ENCODE data around the gene PTBP3. TPM values are rescaled to one million over a fixed set of nuclear protein-coding genes. Genes with fewer than 3 reads are reported as not detected.

PTBP3 gene, protein sequence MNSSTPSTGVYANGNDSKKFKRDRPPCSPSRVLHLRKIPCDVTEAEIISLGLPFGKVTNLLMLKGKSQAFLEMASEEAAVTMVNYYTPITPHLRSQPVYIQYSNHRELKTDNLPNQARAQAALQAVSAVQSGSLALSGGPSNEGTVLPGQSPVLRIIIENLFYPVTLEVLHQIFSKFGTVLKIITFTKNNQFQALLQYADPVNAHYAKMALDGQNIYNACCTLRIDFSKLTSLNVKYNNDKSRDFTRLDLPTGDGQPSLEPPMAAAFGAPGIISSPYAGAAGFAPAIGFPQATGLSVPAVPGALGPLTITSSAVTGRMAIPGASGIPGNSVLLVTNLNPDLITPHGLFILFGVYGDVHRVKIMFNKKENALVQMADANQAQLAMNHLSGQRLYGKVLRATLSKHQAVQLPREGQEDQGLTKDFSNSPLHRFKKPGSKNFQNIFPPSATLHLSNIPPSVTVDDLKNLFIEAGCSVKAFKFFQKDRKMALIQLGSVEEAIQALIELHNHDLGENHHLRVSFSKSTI
- 26.5 and 62.6 TPM in 2 replicates for total RNA-seq (2014; rRNA removed; shearing (Covaris generic))
- polyA plus RNA-seq (2016; fragmentation: Nextera tagmentation; extraction: Ambion mirVana) = 14.7 and 14.9 TPM in 2 replicates

DNA sequence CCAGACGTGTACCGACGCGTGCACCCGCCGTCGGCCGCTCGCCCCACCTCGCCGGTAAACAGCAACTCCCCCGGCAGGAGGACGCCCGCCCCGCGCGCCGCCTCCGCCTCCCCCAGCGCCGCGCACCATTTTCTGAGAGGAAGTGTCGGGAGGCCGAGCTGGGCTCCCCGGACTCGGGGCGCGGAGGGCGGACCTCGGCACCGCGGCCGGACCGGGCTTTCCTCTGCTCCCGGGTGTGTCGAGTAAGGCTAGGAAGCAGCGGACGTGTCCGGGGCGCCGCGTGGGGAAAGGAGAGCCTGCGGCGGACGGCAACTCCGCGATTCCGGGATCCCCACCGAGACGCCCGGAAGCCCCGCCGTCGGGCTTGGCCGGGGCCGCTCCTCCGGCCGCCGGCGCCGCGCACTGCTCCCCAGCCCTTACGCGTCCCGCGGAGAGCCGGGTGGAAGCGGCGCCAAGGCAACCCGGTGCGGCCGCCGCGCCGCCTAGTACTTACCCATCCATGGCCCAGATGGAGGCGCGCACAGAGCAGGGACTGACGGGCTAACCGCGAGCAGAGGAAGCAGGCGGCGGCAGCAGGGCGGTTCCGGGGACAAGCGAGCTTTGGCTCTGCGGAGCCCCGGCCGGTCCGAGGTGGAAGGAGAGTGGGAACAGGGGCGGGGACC lies at the start of gene PTBP3:
PTBP3 (minus strand) TSS at position 643 of the 662 bp plus-strand sequence. CDS start 35,754 bp downstream, outside the sequence.
- Histone ChIP-seq H3F3A (ENCODE audit: insufficient read depth) (peaks cover 32% of the 10 kb centered on the region), H3K9me3 (ENCODE audit: low read depth) (no peaks in the 10 kb centered on the region), H3K36me3 (ENCODE audit: low read depth) (no peaks in the 10 kb centered on the region), H3K9ac (peak within 1 kb of the TSS; percentile 90), H3K79me2 (ENCODE audit: insufficient read depth) (peaks cover 47% of the 10 kb centered on the region), H3K9me2 (ENCODE audit: insufficient read depth) (no peaks in the 10 kb centered on the region), H2AFZ (peak within 1 kb of the TSS; percentile 95), H3K4me2 (ENCODE audit: unreplicated experiment) (peak within 1 kb of the TSS; percentile 99), H4K20me1 (ENCODE audit: insufficient read depth) (no peaks in the 10 kb centered on the region; the same call in 1 of the 2 replicates), H3K27me3 (replicated peaks; ENCODE audit: insufficient read depth) (no peaks in the 10 kb centered on the region), H3K4me1 (ENCODE audit: insufficient read depth) (peaks cover 31% of the 10 kb centered on the region), H3K4me3 (peak within 1 kb of the TSS; percentile 97), H3K27ac (peak within 1 kb of the TSS; percentile 83)
- in situ Hi-C loops (cut with MboI) = no loop called here
- WGBS, 2 experiments (ENCODE audit: low coverage in 1 of 2, low lambda C conversion rate in 2 of 2, missing lambda C conversion rate in 2 of 2) = 0% methylated on average over 43 to 48 of the region's 90 CpGs
- no peak for TF ChIP-seq EZH2 (IDR thresholded peaks at IDR 0.05; ENCODE audit: insufficient read depth, poor library complexity, severe bottlenecking)
- no peak for TF ChIP-seq EZH2phosphoT487 (IDR thresholded peaks at IDR 0.05; ENCODE audit: insufficient read depth, low read depth)
- DNase-seq = peak; percentile 83

DNA sequence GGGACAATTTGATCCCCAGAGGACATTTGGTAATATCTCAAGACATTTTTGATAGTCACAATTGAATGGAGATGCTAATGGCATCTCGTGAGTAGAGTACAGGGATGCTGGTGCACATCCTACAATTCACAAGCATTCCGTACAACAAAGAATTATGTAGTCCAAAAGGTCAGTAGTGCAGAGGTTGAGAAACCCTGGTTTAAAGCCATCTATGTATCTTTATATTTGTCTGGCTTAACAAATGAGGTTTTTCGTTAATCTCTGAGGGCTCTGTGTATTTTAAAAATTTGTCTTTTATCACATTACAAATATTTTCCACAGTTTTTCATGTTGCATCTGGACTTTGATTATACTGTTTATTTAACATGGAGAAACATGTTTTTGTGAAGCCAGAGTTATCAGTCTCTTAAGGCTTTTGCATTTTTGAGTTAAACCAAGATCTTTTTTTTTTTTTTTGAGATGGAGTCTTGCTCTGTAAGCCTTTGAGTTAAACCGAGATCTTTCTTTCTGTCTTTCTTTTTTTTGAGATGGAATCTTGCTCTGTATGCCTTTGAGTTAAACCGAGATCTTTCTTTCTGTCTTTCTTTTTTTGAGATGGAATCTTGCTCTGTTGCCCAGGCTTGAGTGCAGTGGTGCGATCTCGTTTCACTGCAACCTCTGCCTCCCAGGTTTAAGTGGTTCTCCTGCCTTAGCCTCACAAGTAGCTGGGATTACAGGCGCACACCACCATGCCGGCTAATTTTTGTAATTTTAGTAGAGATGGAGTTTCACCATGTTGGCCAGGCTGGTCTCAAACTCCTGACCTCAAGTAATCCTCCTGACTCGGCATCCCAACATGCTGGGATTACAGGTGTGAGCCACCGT lies 49.3 kb upstream of the PTBP3 start:
- H3K9ac ChIP-seq = no peak overlapping the region
- H3K4me3 ChIP-seq = no peak overlapping the region
- H3K4me1 ChIP-seq (ENCODE audit: insufficient read depth) = peaks cover 13% of the 10 kb centered on the region; the same call in 1 of the 2 replicates
- no peaks in the 10 kb centered on the region; the same call in 1 of the 2 replicates for H4K20me1 ChIP-seq (ENCODE audit: insufficient read depth)
- in situ Hi-C loops (cut with MboI) = no loop called here
- TF ChIP-seq EZH2phosphoT487 (IDR thresholded peaks at IDR 0.05; ENCODE audit: insufficient read depth, low read depth) (no peak), EZH2 (IDR thresholded peaks at IDR 0.05; ENCODE audit: insufficient read depth, poor library complexity, severe bottlenecking) (no peak)
- WGBS, 2 experiments (ENCODE audit: low coverage in 1 of 2, low lambda C conversion rate in 2 of 2, missing lambda C conversion rate in 2 of 2) = 80 to 85% methylated on average over 11 of the region's 11 CpGs
- peaks cover 84% of the 10 kb centered on the region for H3K79me2 ChIP-seq (ENCODE audit: insufficient read depth)
- peaks cover 6% of the 10 kb centered on the region; the same call in 1 of the 2 replicates for H3F3A ChIP-seq (ENCODE audit: insufficient read depth)
- H3K9me2 ChIP-seq (ENCODE audit: insufficient read depth) = no peaks in the 10 kb centered on the region
- H3K4me2 ChIP-seq (ENCODE audit: unreplicated experiment) = no peak overlapping the region
- no peaks in the 10 kb centered on the region for H3K27me3 ChIP-seq (replicated peaks; ENCODE audit: insufficient read depth)
- DNase-seq = no peak
- no peaks in the 10 kb centered on the region for H3K9me3 ChIP-seq (ENCODE audit: low read depth)
- H3K27ac ChIP-seq = no peak overlapping the region
- no peak overlapping the region for H2AFZ ChIP-seq
- no peaks in the 10 kb centered on the region; the same call in 1 of the 2 replicates for H3K36me3 ChIP-seq (ENCODE audit: low read depth)

DNA sequence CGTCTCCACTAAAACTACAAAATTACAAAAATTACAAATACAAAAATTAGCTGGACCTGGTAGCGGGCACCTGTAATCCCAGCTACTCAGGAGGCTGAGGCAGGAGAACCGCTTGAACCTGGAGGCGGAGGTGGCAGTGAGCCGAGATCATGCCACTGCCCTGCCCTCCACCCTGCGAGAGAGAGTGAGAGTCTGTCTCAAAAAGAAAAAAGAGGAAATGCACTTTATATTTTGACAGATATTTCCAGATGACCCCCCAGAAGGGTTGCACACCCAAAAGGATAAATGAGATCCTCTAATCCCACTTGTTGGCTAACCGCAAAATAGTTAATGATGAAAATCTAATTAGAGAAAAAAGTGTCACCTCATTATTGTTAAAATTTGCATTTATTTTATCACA lies 48.6 kb upstream of the PTBP3 start:
- Histone ChIP-seq H3K9ac (no peak overlapping the region), H3K27me3 (replicated peaks; ENCODE audit: insufficient read depth) (no peaks in the 10 kb centered on the region), H3K9me2 (ENCODE audit: insufficient read depth) (no peaks in the 10 kb centered on the region), H4K20me1 (ENCODE audit: insufficient read depth) (no peaks in the 10 kb centered on the region; the same call in 1 of the 2 replicates), H3F3A (ENCODE audit: insufficient read depth) (peaks cover 6% of the 10 kb centered on the region; the same call in 1 of the 2 replicates), H3K27ac (no peak overlapping the region), H3K9me3 (ENCODE audit: low read depth) (no peaks in the 10 kb centered on the region), H2AFZ (no peak overlapping the region), H3K36me3 (ENCODE audit: low read depth) (no peaks in the 10 kb centered on the region; the same call in 1 of the 2 replicates), H3K4me3 (no peak overlapping the region), H3K4me2 (ENCODE audit: unreplicated experiment) (no peak overlapping the region), H3K4me1 (ENCODE audit: insufficient read depth) (peaks cover 15% of the 10 kb centered on the region; the same call in 1 of the 2 replicates), H3K79me2 (ENCODE audit: insufficient read depth) (peaks cover 84% of the 10 kb centered on the region)
- TF ChIP-seq EZH2 (IDR thresholded peaks at IDR 0.05; ENCODE audit: insufficient read depth, poor library complexity, severe bottlenecking) = no peak
- no peak for TF ChIP-seq EZH2phosphoT487 (IDR thresholded peaks at IDR 0.05; ENCODE audit: insufficient read depth, low read depth)
- DNase-seq = no peak
- in situ Hi-C loops (cut with MboI) = no loop called here
- 94 to 95% methylated on average over 7 of the region's 7 CpGs for WGBS, 2 experiments (ENCODE audit: low coverage in 1 of 2, low lambda C conversion rate in 2 of 2, missing lambda C conversion rate in 2 of 2)
